Keratinocyte (primary cell): Measurements from ENCODE around the gene SPOCK3. TPM values are rescaled to one million over a fixed set of nuclear protein-coding genes. Genes with fewer than 3 reads are reported as not detected.

ENCODE experiments used
- DNase-seq: peaks from one replicate; pipeline ENCODE4 v3.0.0-alpha.2; 2011; ENCODE audit warnings: low read depth, missing footprints, low spot score
- FAIRE-seq: peaks from 2 replicates; lab custom pipeline; 2011; peaks lifted over from hg19 to GRCh38; lab: Jason Lieb, UNC
- H2AFZ ChIP-seq: 2 replicates; pipeline ENCODE4 v1.6.0; 2012; ENCODE audit warnings: low read length, control low read depth, inconsistent platforms; ENCODE audit not compliant: control insufficient read depth
- H3K27ac ChIP-seq: 2 replicates; pipeline ENCODE4 v1.5.1; 2011; ENCODE audit warnings: low read length; ENCODE audit not compliant: control insufficient read depth, insufficient read depth
- H3K27me3 ChIP-seq: 3 replicates; pipeline ENCODE4 v1.6.0; 2011; ENCODE audit warnings: low read length; ENCODE audit not compliant: control insufficient read depth, insufficient read depth; ENCODE audit errors: extremely low read depth
- H3K36me3 ChIP-seq, 2 experiments: 2 replicates in 1 of 2; 3 replicates in 1 of 2; pipeline ENCODE4 v1.5.1; 2011; ENCODE audit warnings: low read length in 2 of 2, mild to moderate bottlenecking in 1 of 2; ENCODE audit not compliant: control insufficient read depth in 2 of 2, insufficient read depth in 2 of 2; ENCODE audit errors: extremely low read depth in 1 of 2
- H3K4me1 ChIP-seq: 3 replicates; pipeline ENCODE4 v1.5.1; 2011; ENCODE audit warnings: low read length; ENCODE audit not compliant: control insufficient read depth, insufficient read depth; ENCODE audit errors: extremely low read depth
- H3K4me2 ChIP-seq: 3 replicates; pipeline ENCODE4 v1.6.0; 2011; ENCODE audit warnings: low read depth, low read length; ENCODE audit not compliant: control insufficient read depth, insufficient read depth; ENCODE audit errors: extremely low read depth
- H3K4me3 ChIP-seq, 3 experiments: fragments of 200-600 bp in 1 of 3; sonication (generic) in 1 of 3; 2 replicates in 2 of 3; 3 replicates in 1 of 3; pipeline ENCODE4 v1.5.1; 2011 to 2016; ENCODE audit warnings: low read length in 3 of 3, mild to moderate bottlenecking in 3 of 3, control low read depth in 2 of 3, inconsistent platforms in 1 of 3, low read depth in 1 of 3, mixed read lengths in 1 of 3, mixed run types in 1 of 3, moderate library complexity in 1 of 3; ENCODE audit not compliant: control insufficient read depth in 2 of 3, insufficient read depth in 2 of 3; ENCODE audit errors: extremely low read depth in 1 of 3
- H3K79me2 ChIP-seq: 2 replicates; pipeline ENCODE4 v1.6.0; 2012; ENCODE audit warnings: low read length; ENCODE audit not compliant: control insufficient read depth, insufficient read depth
- H3K9ac ChIP-seq: 3 replicates; pipeline ENCODE4 v1.6.0; 2011; ENCODE audit warnings: low read length; ENCODE audit not compliant: control insufficient read depth, insufficient read depth; ENCODE audit errors: extremely low read depth
- H3K9me1 ChIP-seq: 3 replicates; pipeline ENCODE4 v1.6.0; 2011; ENCODE audit warnings: low read length; ENCODE audit not compliant: control insufficient read depth, insufficient read depth; ENCODE audit errors: extremely low read depth
- H3K9me3 ChIP-seq: 2 replicates; pipeline ENCODE4 v1.5.1; 2012; ENCODE audit warnings: low read depth, low read length; ENCODE audit not compliant: control insufficient read depth
- H4K20me1 ChIP-seq: 3 replicates; pipeline ENCODE4 v1.6.0; 2011; ENCODE audit warnings: low read length; ENCODE audit not compliant: control insufficient read depth, insufficient read depth; ENCODE audit errors: extremely low read depth
- EZH2 ChIP-seq: IDR thresholded peaks from one replicate; pipeline ENCODE4 v1.6.1; 2012; ENCODE audit warnings: inconsistent platforms, mild to moderate bottlenecking, low read length, moderate library complexity
- dilution Hi-C: fragments of 300-500 bp; cut with MboI; formaldehyde crosslinking; loops from one replicate; pipeline ENCODE4 v1.7.0; 2020; ENCODE audit warnings: low sequenced_read_pairs; ENCODE audit not compliant: extremely low pct_ligation_motif_present
- polyA plus RNA-seq, 5 experiments: library from polyadenylated mRNA; depleted of rRNA in 3 of 5; stranded (reverse) in 3 of 5; stranded (forward) in 1 of 5; unstranded in 1 of 5; fragments of >200 nt; gene quantifications; 1 replicate in 1 of 5; 2 replicates in 3 of 5; 3 replicates in 1 of 5; pipeline versions ENCODE4 v1.2.1 to v1.2.3, GENCODE V29; 2011 to 2012; ENCODE audit warnings: missing spikeins in 2 of 5, low read depth in 1 of 5, low replicate concordance in 1 of 5
- TF ChIP-seq, protein P1 (sequence below), 3 experiments: IDR thresholded peaks in 1 of 3; conservative IDR thresholded peaks in 1 of 3; optimal IDR thresholded peaks in 1 of 3; 2 replicates in 2 of 3; 3 replicates in 1 of 3; pipeline versions ENCODE3 to v1.5.1; 2011; ENCODE audit warnings: low read length in 3 of 3, mild to moderate bottlenecking in 3 of 3, moderate library complexity in 2 of 3, control low read depth in 1 of 3, inconsistent platforms in 1 of 3; ENCODE audit not compliant: insufficient read depth in 2 of 3; ENCODE audit errors: extremely low read depth in 1 of 3

The SPOCK3 gene
- polyA plus RNA-seq, 1 donor (not counting 4 experiments of a cell fraction or from before 2014, with no cell fraction given): not detected

DNA sequence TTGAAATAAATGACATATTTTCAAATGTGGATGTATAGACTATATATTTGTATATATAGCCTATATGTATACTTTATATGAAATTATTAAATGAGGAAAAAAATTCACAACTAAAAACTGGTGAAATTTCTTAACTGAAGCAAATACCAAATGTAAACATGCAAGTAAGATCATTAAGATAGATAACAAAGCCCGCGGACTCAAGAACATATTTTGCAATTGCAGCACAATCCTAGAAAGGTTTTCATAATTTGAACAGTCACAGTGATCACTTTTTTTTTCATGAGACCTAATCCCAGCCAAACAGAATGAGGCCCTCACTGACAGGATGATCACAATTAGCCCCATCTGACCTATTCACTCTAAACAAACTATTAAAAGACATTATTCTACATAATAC lies 123.2 kb downstream of the SPOCK3 start:
- Histone ChIP-seq H3K9me3 (no peaks in the 10 kb centered on the region), H2AFZ (no peak overlapping the region), H3K79me2 (no peaks in the 10 kb centered on the region), H3K4me2 (no peak overlapping the region), H3K9ac (no peak overlapping the region), H3K9me1 (no peaks in the 10 kb centered on the region), H3K27ac (no peak overlapping the region), H4K20me1 (no peaks in the 10 kb centered on the region), H3K36me3 (no peaks in the 10 kb centered on the region), H3K4me1 (peaks cover 11% of the 10 kb centered on the region), H3K27me3 (no peaks in the 10 kb centered on the region), H3K4me3 (no peak overlapping the region)
- FAIRE-seq (no peak), DNase-seq (no peak)
- TF ChIP-seq EZH2: no peak
- TF ChIP-seq, protein P1, sequence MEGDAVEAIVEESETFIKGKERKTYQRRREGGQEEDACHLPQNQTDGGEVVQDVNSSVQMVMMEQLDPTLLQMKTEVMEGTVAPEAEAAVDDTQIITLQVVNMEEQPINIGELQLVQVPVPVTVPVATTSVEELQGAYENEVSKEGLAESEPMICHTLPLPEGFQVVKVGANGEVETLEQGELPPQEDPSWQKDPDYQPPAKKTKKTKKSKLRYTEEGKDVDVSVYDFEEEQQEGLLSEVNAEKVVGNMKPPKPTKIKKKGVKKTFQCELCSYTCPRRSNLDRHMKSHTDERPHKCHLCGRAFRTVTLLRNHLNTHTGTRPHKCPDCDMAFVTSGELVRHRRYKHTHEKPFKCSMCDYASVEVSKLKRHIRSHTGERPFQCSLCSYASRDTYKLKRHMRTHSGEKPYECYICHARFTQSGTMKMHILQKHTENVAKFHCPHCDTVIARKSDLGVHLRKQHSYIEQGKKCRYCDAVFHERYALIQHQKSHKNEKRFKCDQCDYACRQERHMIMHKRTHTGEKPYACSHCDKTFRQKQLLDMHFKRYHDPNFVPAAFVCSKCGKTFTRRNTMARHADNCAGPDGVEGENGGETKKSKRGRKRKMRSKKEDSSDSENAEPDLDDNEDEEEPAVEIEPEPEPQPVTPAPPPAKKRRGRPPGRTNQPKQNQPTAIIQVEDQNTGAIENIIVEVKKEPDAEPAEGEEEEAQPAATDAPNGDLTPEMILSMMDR (optimal IDR thresholded peaks at IDR 0.05 in 1 of 3, IDR thresholded peaks at IDR 0.05 in 1 of 3, conservative IDR thresholded peaks at IDR 0.05 in 1 of 3; ENCODE audit: extremely low read depth in 1 of 3, insufficient read depth in 2 of 3, low read length in 3 of 3): no peak
- dilution Hi-C loops: no loop called here

DNA sequence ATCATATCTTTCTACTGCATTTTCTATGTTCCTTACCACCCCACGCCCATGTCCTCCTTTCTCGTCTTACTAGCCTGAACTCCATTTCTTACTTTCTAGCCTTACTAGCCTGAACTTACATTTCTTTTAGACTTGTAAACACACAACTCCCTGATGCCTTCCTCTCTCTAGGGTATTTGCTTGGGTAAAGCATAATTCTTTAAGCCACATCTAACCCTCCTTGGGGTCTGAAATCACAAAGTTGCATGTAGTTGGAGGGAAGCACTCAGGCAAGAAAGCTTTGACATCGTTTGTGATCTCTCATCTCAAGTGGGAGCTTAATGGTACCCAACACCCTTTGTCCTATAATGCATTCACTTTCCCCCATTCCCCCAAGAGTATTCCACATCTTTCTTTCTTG lies 124.4 kb downstream of the SPOCK3 start:
- no peak for FAIRE-seq

More for the DNA sequence above, 124.4 kb downstream of the SPOCK3 start:
- H3K4me1 ChIP-seq: peaks cover 9% of the 10 kb centered on the region
- H3K9me1 ChIP-seq: no peaks in the 10 kb centered on the region
- TF ChIP-seq EZH2: no peak
- TF ChIP-seq, protein P1 (optimal IDR thresholded peaks at IDR 0.05 in 1 of 3, IDR thresholded peaks at IDR 0.05 in 1 of 3, conservative IDR thresholded peaks at IDR 0.05 in 1 of 3; ENCODE audit: extremely low read depth in 1 of 3, insufficient read depth in 2 of 3, low read length in 3 of 3): no peak
- H3K4me3 ChIP-seq: no peak overlapping the region
- H3K79me2 ChIP-seq: no peaks in the 10 kb centered on the region
- no peaks in the 10 kb centered on the region for H3K36me3 ChIP-seq
- DNase-seq: no peak
- no peak overlapping the region for H2AFZ ChIP-seq
- H3K27me3 ChIP-seq: no peaks in the 10 kb centered on the region
- no peaks in the 10 kb centered on the region for H4K20me1 ChIP-seq
- H3K4me2 ChIP-seq: no peak overlapping the region
- H3K9ac ChIP-seq: no peak overlapping the region
- dilution Hi-C loops: no loop called here
- no peak overlapping the region for H3K27ac ChIP-seq
- no peaks in the 10 kb centered on the region for H3K9me3 ChIP-seq
